Right lobe of liver (tissue), 4 donors: Measurements from ENCODE around the gene SV2C.

Source experiments
- CTCF ChIP-seq, 4 donors: fragments of 200-600 bp in 3 of 4; fragments of 450-650 bp in 1 of 4; IDR thresholded peaks; one replicate each; pipeline versions ENCODE4 v1.5.1 to v1.8.0; 2016 to 2022; ENCODE audit warnings: antibody characterized with exemption in 4 of 4, mild to moderate bottlenecking in 2 of 4
- POLR2A ChIP-seq: fragments of 450-650 bp; IDR thresholded peaks from one replicate; pipeline ENCODE4 v1.6.1; 2017; ENCODE audit warnings: antibody characterized with exemption, mild to moderate bottlenecking
- donor health status: DM: no; HTN: no; CAD: no.
- donor health status: DM: no; HTN: no; CAD: no.
- donor health status: DM: no; HTN: yes; CAD: no.

- TF ChIP-seq CTCF (IDR thresholded peaks at IDR 0.05) (no peak), POLR2A (no peak)
Observed at GRCh38 chr5:76213858-76214257, 130.7 kb downstream of the SV2C start.
